ENCODE results near the gene PODXL. TPM values are rescaled to one million over a fixed set of nuclear protein-coding genes. Genes with fewer than 3 reads are reported as not detected.
A peak's percentile ranks its signal among the peaks of the same experiment; 100 is the strongest.

PODXL gene
- total RNA-seq, 1 donor = 1.4 TPM

DNA sequence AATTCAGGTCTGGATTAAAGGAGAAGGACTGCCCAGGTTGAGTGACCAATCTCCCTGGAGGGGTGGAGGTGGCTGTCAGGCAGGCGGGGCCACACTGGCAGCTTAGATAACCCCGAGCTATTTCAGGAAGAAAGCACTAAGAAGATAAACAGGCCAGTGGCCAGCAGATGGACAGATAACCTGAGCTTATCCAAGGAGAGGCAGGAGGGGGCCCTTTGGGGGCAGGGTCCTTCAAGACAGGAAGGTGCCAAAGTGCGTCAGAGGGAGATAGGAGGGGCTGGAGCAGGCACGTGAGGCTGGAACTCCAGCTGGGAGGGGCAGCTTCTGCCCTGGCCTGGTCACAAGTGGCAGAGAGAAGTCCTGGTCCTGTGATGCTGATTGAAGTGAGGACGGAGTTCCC is 29.8 kb upstream of the PODXL start:
- Histone ChIP-seq H3K4me1 (ENCODE audit: insufficient read depth, low read length) (no peaks in the 10 kb centered on the region), H2AFZ (ENCODE audit: low read length) (no peak overlapping the region), H3K27me3 (ENCODE audit: insufficient read depth, low read length) (no peaks in the 10 kb centered on the region), H3K9me3 (ENCODE audit: low read depth, low read length) (no peaks in the 10 kb centered on the region), H3K4me3 (ENCODE audit: insufficient read depth, low read length) (no peak overlapping the region), H3K79me2 (ENCODE audit: insufficient read depth, low read length) (no peaks in the 10 kb centered on the region), H3K36me3 (ENCODE audit: insufficient read depth, low read length) (no peaks in the 10 kb centered on the region), H3K27ac (ENCODE audit: low read depth, low read length) (no peak overlapping the region), H4K20me1 (ENCODE audit: insufficient read depth, low read length) (no peaks in the 10 kb centered on the region), H3K4me2 (ENCODE audit: insufficient read depth, low read length) (no peak overlapping the region)
- TF ChIP-seq, protein P1, sequence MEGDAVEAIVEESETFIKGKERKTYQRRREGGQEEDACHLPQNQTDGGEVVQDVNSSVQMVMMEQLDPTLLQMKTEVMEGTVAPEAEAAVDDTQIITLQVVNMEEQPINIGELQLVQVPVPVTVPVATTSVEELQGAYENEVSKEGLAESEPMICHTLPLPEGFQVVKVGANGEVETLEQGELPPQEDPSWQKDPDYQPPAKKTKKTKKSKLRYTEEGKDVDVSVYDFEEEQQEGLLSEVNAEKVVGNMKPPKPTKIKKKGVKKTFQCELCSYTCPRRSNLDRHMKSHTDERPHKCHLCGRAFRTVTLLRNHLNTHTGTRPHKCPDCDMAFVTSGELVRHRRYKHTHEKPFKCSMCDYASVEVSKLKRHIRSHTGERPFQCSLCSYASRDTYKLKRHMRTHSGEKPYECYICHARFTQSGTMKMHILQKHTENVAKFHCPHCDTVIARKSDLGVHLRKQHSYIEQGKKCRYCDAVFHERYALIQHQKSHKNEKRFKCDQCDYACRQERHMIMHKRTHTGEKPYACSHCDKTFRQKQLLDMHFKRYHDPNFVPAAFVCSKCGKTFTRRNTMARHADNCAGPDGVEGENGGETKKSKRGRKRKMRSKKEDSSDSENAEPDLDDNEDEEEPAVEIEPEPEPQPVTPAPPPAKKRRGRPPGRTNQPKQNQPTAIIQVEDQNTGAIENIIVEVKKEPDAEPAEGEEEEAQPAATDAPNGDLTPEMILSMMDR (IDR thresholded peaks at IDR 0.05; ENCODE audit: extremely low read depth, low read depth, low read length) = no peak
- no peak for DNase-seq (ENCODE audit: insufficient read length, low spot score, missing footprints)

DNA sequence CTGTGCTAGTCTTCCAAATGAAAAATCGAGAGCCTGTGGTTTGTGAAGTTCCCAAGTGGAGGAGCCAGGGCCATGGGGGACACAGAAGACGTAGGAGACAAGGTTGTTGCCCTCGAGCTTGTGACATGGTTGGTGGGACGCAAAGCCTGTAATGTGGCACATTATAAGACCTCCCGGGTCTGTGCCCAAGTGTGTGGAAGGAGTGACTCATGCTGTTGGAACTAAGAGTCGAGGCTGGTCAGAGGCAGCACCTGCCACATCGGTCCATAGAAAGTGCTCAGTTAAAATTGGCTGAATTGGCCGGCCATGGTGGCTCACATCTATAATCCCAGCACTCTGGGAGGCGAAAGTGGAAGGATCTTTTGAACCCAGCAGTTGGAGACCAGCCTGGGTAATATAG is 27.0 kb upstream of the PODXL start:
- Histone ChIP-seq H3K27me3 (ENCODE audit: insufficient read depth, low read length) (no peaks in the 10 kb centered on the region), H3K27ac (ENCODE audit: low read depth, low read length) (no peak overlapping the region), H2AFZ (ENCODE audit: low read length) (no peak overlapping the region), H3K79me2 (ENCODE audit: insufficient read depth, low read length) (no peaks in the 10 kb centered on the region), H3K4me2 (ENCODE audit: insufficient read depth, low read length) (no peak overlapping the region), H4K20me1 (ENCODE audit: insufficient read depth, low read length) (no peaks in the 10 kb centered on the region), H3K4me3 (ENCODE audit: insufficient read depth, low read length) (no peak overlapping the region), H3K4me1 (ENCODE audit: insufficient read depth, low read length) (no peaks in the 10 kb centered on the region), H3K36me3 (ENCODE audit: insufficient read depth, low read length) (no peaks in the 10 kb centered on the region), H3K9me3 (ENCODE audit: low read depth, low read length) (no peaks in the 10 kb centered on the region)
- TF ChIP-seq, protein P1 (IDR thresholded peaks at IDR 0.05; ENCODE audit: extremely low read depth, low read depth, low read length) = no peak
- no peak for DNase-seq (ENCODE audit: insufficient read length, low spot score, missing footprints)

DNA sequence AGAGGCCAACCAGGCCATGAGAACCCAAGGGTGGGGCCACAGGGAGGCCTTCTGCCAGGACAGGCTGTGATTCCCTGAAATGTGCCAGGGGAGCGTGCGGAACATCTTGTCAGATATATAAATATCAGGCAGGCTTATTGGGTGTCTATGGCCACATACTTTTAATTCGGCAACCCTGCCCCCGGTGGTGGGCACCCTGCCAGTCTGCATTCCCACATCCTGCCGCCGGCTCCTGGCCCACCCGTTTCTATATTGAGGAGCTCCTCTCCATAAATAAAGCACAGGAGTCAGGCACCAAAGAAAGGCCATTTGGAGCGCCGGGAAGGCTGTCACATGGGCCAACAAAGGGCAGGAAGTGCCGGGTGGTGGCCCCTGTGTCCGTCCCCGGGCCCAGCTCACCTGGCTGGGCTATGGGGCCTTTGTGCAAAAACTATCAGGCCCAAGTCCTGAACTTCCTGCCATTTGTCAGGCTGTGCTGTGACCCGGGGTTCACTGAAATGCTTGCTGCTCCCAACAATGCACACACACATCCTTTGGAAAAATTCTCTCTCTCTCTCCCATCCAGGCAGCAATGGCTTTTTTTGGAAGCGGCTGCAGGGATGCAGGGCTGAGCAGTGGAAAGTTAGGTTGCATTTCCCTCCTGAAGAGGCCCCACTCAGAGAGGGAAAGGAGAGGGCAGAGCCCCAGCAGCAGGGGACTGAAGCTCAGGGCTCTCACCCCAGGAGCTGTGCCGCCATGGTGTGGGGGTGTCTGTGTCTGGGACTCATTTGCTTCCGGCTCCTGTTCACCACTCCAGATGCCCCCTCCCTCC is 25.0 kb upstream of the PODXL start:
- Histone ChIP-seq H3K79me2 (ENCODE audit: insufficient read depth, low read length) (no peaks in the 10 kb centered on the region), H3K4me2 (ENCODE audit: insufficient read depth, low read length) (no peak overlapping the region), H3K27me3 (ENCODE audit: insufficient read depth, low read length) (no peaks in the 10 kb centered on the region), H3K9me3 (ENCODE audit: low read depth, low read length) (no peaks in the 10 kb centered on the region), H3K4me1 (ENCODE audit: insufficient read depth, low read length) (no peaks in the 10 kb centered on the region), H3K27ac (ENCODE audit: low read depth, low read length) (no peak overlapping the region), H3K36me3 (ENCODE audit: insufficient read depth, low read length) (no peaks in the 10 kb centered on the region), H3K4me3 (ENCODE audit: insufficient read depth, low read length) (no peak overlapping the region), H4K20me1 (ENCODE audit: insufficient read depth, low read length) (no peaks in the 10 kb centered on the region), H2AFZ (ENCODE audit: low read length) (peak overlapping the region; percentile 41)
- no peak for DNase-seq (ENCODE audit: insufficient read length, low spot score, missing footprints)
- TF ChIP-seq, protein P1 (IDR thresholded peaks at IDR 0.05; ENCODE audit: extremely low read depth, low read depth, low read length) = no peak

GRCh38 chr7:131578602-131579001 is 22.2 kb upstream of the PODXL start:
- H2AFZ ChIP-seq (ENCODE audit: low read length) = no peak overlapping the region
- TF ChIP-seq, protein P1 (IDR thresholded peaks at IDR 0.05; ENCODE audit: extremely low read depth, low read depth, low read length) = no peak

More at GRCh38 chr7:131578602-131579001, 22.2 kb upstream of the PODXL start:
- Histone ChIP-seq H3K27ac (ENCODE audit: low read depth, low read length) (no peak overlapping the region), H3K27me3 (ENCODE audit: insufficient read depth, low read length) (no peaks in the 10 kb centered on the region), H3K4me2 (ENCODE audit: insufficient read depth, low read length) (no peak overlapping the region), H4K20me1 (ENCODE audit: insufficient read depth, low read length) (no peaks in the 10 kb centered on the region), H3K4me1 (ENCODE audit: insufficient read depth, low read length) (peaks cover 3% of the 10 kb centered on the region), H3K4me3 (ENCODE audit: insufficient read depth, low read length) (no peak overlapping the region), H3K9me3 (ENCODE audit: low read depth, low read length) (no peaks in the 10 kb centered on the region), H3K36me3 (ENCODE audit: insufficient read depth, low read length) (no peaks in the 10 kb centered on the region), H3K79me2 (ENCODE audit: insufficient read depth, low read length) (no peaks in the 10 kb centered on the region)
- no peak for DNase-seq (ENCODE audit: insufficient read length, low spot score, missing footprints)
